GM15510 (cell line): ENCODE data around the gene ALKBH7.

Experiments
- POLR2A ChIP-seq: IDR thresholded peaks from 3 replicates; pipeline ENCODE4 v1.6.1; 2011; ENCODE audit warnings: borderline replicate concordance; ENCODE audit not compliant: insufficient read length; ENCODE audit errors: extremely low read depth

Gene ALKBH7

GRCh38 chr19:6372594-6373095 lies at the start of gene ALKBH7:
TSS of gene ALKBH7 (plus strand) at chr19:6372794. CDS start at chr19:6372821, 27 bp downstream.
- no peak for TF ChIP-seq POLR2A

GRCh38 chr19:6324757-6325156 lies 47.8 kb upstream of the ALKBH7 start:
- no peak for TF ChIP-seq POLR2A

GRCh38 chr19:6325614-6326013 lies 47.0 kb upstream of the ALKBH7 start:
- no peak for TF ChIP-seq POLR2A

GRCh38 chr19:6326815-6327214 lies 45.8 kb upstream of the ALKBH7 start:
- no peak for TF ChIP-seq POLR2A

GRCh38 chr19:6333439-6333838 lies 39.2 kb upstream of the ALKBH7 start, which contains the start of gene ACER1:
TSS of gene ACER1 (minus strand) at chr19:6333612. CDS start at chr19:6333551, 61 bp downstream.
- no peak for TF ChIP-seq POLR2A

GRCh38 chr19:6334490-6335285 lies 37.9 kb upstream of the ALKBH7 start:
- TF ChIP-seq POLR2A: no peak

GRCh38 chr19:6340493-6341201 lies 31.9 kb upstream of the ALKBH7 start:
- TF ChIP-seq POLR2A: no peak

GRCh38 chr19:6343462-6343861 lies 29.1 kb upstream of the ALKBH7 start:
- TF ChIP-seq POLR2A: no peak

GRCh38 chr19:6350688-6351087 lies 21.9 kb upstream of the ALKBH7 start:
- no peak for TF ChIP-seq POLR2A

GRCh38 chr19:6352381-6353165 lies 20.0 kb upstream of the ALKBH7 start:
- TF ChIP-seq POLR2A: no peak

GRCh38 chr19:6354098-6354674 lies 18.4 kb upstream of the ALKBH7 start:
- TF ChIP-seq POLR2A: no peak

GRCh38 chr19:6357174-6357573 lies 15.4 kb upstream of the ALKBH7 start:
- no peak for TF ChIP-seq POLR2A

- no peak for TF ChIP-seq POLR2A
Measured at GRCh38 chr19:6358003-6358402, 14.6 kb upstream of the ALKBH7 start.

GRCh38 chr19:6359568-6360341 lies 12.8 kb upstream of the ALKBH7 start:
- no peak for TF ChIP-seq POLR2A

- TF ChIP-seq POLR2A: no peak
Measured at GRCh38 chr19:6362027-6362350, 10.6 kb upstream of the ALKBH7 start.

- no peak for TF ChIP-seq POLR2A
Measured at GRCh38 chr19:6362351-6362801, 10.2 kb upstream of the ALKBH7 start.
